OCI-LY1 (cell line): ENCODE measurements around the gene CTNNA3.

Experiments
- CTCF ChIP-seq: fragments of 200-600 bp; sonication (generic), shearing (Covaris generic); IDR thresholded peaks from 2 replicates; pipeline ENCODE4 v1.5.1; 2017; ENCODE audit warnings: mild to moderate bottlenecking, antibody characterized with exemption, low read length, moderate library complexity, mixed read lengths
- EZH2 ChIP-seq: fragments of 200-600 bp; sonication (generic), shearing (Covaris generic); IDR thresholded peaks from 2 replicates; pipeline ENCODE4 v1.8.0; 2017; ENCODE audit warnings: borderline replicate concordance, mixed run types, mild to moderate bottlenecking, antibody characterized with exemption, low read length, moderate library complexity, mixed read lengths

- TF ChIP-seq CTCF = no peak
- TF ChIP-seq EZH2 = no peak
These were observed 74.2 kb downstream of the CTNNA3 start for GRCh38 chr10:67621834-67622233.
